ENCODE measurements around the gene TAPBP.
"Not testable (repeated sequence)": the region's sequence is repeated elsewhere in the genome, so short reads cannot be mapped to it uniquely, and the experiment has no call there.

The TAPBP gene

GRCh38 chr6:33277663-33278391, 36.1 kb downstream of the TAPBP start:
- no peak for DNase-seq (ENCODE audit: low read depth in 2 of 3, low spot score in 2 of 3)

GRCh38 chr6:33276864-33277662, 36.8 kb downstream of the TAPBP start, which contains the start of gene B3GALT4:
Gene B3GALT4 (plus strand): TSS chr6:33277123. CDS start chr6:33277420, 297 bp downstream.
- peak; percentile 70 to 82 (median 77) for DNase-seq (ENCODE audit: low read depth in 2 of 3, low spot score in 2 of 3)

- no peak for DNase-seq (ENCODE audit: low read depth in 2 of 3, low spot score in 2 of 3)
Measured at GRCh38 chr6:33276581-33276863, 37.4 kb downstream of the TAPBP start.

GRCh38 chr6:33275795-33276580, 37.9 kb downstream of the TAPBP start:
- not testable (repeated sequence) for DNase-seq (ENCODE audit: low read depth in 2 of 3, low spot score in 2 of 3)

- no peak for DNase-seq (ENCODE audit: low read depth in 2 of 3, low spot score in 2 of 3)
Measured at GRCh38 chr6:33273924-33274902, 39.7 kb downstream of the TAPBP start.

- no peak for DNase-seq (ENCODE audit: low read depth in 2 of 3, low spot score in 2 of 3)
Measured at GRCh38 chr6:33273129-33273923, 40.6 kb downstream of the TAPBP start.

GRCh38 chr6:33272275-33273128, 41.4 kb downstream of the TAPBP start:
- DNase-seq (ENCODE audit: low read depth in 2 of 3, low spot score in 2 of 3), result no peak

GRCh38 chr6:33271468-33272274, 42.2 kb downstream of the TAPBP start, which contains the start of the genes RPS18 and VPS52:
Gene RPS18 (plus strand): TSS chr6:33272075. CDS start chr6:33272120, 45 bp downstream.
Gene VPS52 (minus strand): TSS chr6:33271876. CDS start chr6:33271675, 201 bp downstream.
- DNase-seq (ENCODE audit: low read depth in 2 of 3, low spot score in 2 of 3), result peak; percentile 73 to 81 (median 80)

GRCh38 chr6:33271117-33271467, 42.8 kb downstream of the TAPBP start:
- DNase-seq (ENCODE audit: low read depth in 2 of 3, low spot score in 2 of 3), result no peak

GRCh38 chr6:33264015-33264414, 49.9 kb downstream of the TAPBP start:
- no peak for DNase-seq (ENCODE audit: low read depth in 2 of 3, low spot score in 2 of 3)

GRCh38 chr6:33262490-33262889, 51.4 kb downstream of the TAPBP start:
- DNase-seq (ENCODE audit: low read depth in 2 of 3, low spot score in 2 of 3), result not testable (repeated sequence)

GRCh38 chr6:33259032-33259431, 54.8 kb downstream of the TAPBP start:
- no peak for DNase-seq (ENCODE audit: low read depth in 2 of 3, low spot score in 2 of 3)

GRCh38 chr6:33254591-33254990, 59.3 kb downstream of the TAPBP start:
- DNase-seq (ENCODE audit: low read depth in 2 of 3, low spot score in 2 of 3), result no peak

GRCh38 chr6:33252759-33253158, 61.1 kb downstream of the TAPBP start:
- no peak for DNase-seq (ENCODE audit: low read depth in 2 of 3, low spot score in 2 of 3)

- DNase-seq (ENCODE audit: low read depth in 2 of 3, low spot score in 2 of 3), result no peak
Measured at GRCh38 chr6:33251395-33252012, 62.4 kb downstream of the TAPBP start.

- DNase-seq (ENCODE audit: low read depth in 2 of 3, low spot score in 2 of 3), result no peak
Measured at GRCh38 chr6:33250731-33251130, 63.1 kb downstream of the TAPBP start.

Measured in activated CD8-positive, alpha-beta memory T cell treated with anti-CD3 and anti-CD28 coated beads for 48 hours (primary cell).